SU-DHL-6 (cell line): ENCODE measurements around the gene ZBTB47.

ENCODE experiments used
- CTCF ChIP-seq: fragments of 200-600 bp; sonication (generic); IDR thresholded peaks from one replicate; pipeline ENCODE4 v1.5.1; 2017; ENCODE audit warnings: antibody characterized with exemption, mild to moderate bottlenecking, low read length, moderate library complexity; ENCODE audit not compliant: insufficient read depth, poor library complexity, severe bottlenecking
- EZH2phosphoT487 ChIP-seq: fragments of 200-600 bp; sonication (generic), shearing (Covaris generic); conservative IDR thresholded peaks from 2 replicates; pipeline ENCODE4 v1.6.1; 2018; ENCODE audit warnings: mild to moderate bottlenecking, antibody characterized with exemption, low read length, moderate library complexity, mixed read lengths

GRCh38 chr3:42662813-42663535, 9.5 kb downstream of the ZBTB47 start:
- TF ChIP-seq CTCF (no peak), EZH2phosphoT487 (no peak)
